Endothelial cell (in vitro differentiated cells): Measurements from ENCODE around the gene IRF7. TPM values are rescaled to one million over a fixed set of nuclear protein-coding genes. Genes with fewer than 3 reads are reported as not detected.

ENCODE experiments used
- DNase-seq: peaks from one replicate; pipeline ENCODE4 v3.0.0; 2021; ENCODE audit warnings: low spot score
- H3K27ac Mint-ChIP-seq: one replicate; pipeline ENCODE4 v1.8.0; 2021; ENCODE audit warnings: mixed read lengths, inconsistent platforms; ENCODE audit not compliant: unreplicated experiment
- H3K27me3 Mint-ChIP-seq: one replicate; pipeline ENCODE4 v1.8.0; 2021; ENCODE audit warnings: mild to moderate bottlenecking, moderate library complexity, mixed read lengths, inconsistent platforms; ENCODE audit not compliant: unreplicated experiment
- H3K36me3 Mint-ChIP-seq: one replicate; pipeline ENCODE4 v1.8.0; 2021; ENCODE audit warnings: mild to moderate bottlenecking, low read depth, mixed read lengths, inconsistent platforms; ENCODE audit not compliant: unreplicated experiment
- H3K4me1 Mint-ChIP-seq: one replicate; pipeline ENCODE4 v1.8.0; 2021; ENCODE audit warnings: mild to moderate bottlenecking, mixed read lengths, inconsistent platforms; ENCODE audit not compliant: unreplicated experiment
- H3K4me3 Mint-ChIP-seq: one replicate; pipeline ENCODE4 v1.8.0; 2021; ENCODE audit warnings: mild to moderate bottlenecking, mixed read lengths, inconsistent platforms; ENCODE audit not compliant: unreplicated experiment
- H3K9me3 Mint-ChIP-seq: one replicate; pipeline ENCODE4 v1.8.0; 2021; ENCODE audit warnings: mixed read lengths, inconsistent platforms; ENCODE audit not compliant: unreplicated experiment
- long read RNA-seq: library from polyadenylated mRNA; unstranded; transcript quantifications from one replicate; pipeline ENCODE4 v2.0.0, GENCODE V29; 2020; ENCODE audit not compliant: unreplicated experiment
- total RNA-seq: library from RNA; stranded (reverse); fragmentation: NEBNext Ultra II Directional; extraction: Animal tissue kit (Norgen Biotek cat#: 25700); gene quantifications from one replicate; pipeline ENCODE4 v1.2.1, GENCODE V29; 2021; ENCODE audit not compliant: unreplicated experiment
- TF ChIP-seq, protein P1 (sequence below): fragments of 200-600 bp; sonication (generic); IDR thresholded peaks from one replicate; pipeline ENCODE4 v1.5.0; 2021; ENCODE audit warnings: antibody characterized with exemption; ENCODE audit not compliant: unreplicated experiment

The IRF7 gene
- 11.6 TPM for total RNA-seq
- long read RNA-seq, partial matches to known transcripts: 1 of 8 reads
- long read RNA-seq, other reads (novel, unspliced or antisense): 2 of 8 reads

- peaks cover 25% of the 10 kb centered on the region for H3K27me3 Mint-ChIP-seq
- TF ChIP-seq, protein P1, sequence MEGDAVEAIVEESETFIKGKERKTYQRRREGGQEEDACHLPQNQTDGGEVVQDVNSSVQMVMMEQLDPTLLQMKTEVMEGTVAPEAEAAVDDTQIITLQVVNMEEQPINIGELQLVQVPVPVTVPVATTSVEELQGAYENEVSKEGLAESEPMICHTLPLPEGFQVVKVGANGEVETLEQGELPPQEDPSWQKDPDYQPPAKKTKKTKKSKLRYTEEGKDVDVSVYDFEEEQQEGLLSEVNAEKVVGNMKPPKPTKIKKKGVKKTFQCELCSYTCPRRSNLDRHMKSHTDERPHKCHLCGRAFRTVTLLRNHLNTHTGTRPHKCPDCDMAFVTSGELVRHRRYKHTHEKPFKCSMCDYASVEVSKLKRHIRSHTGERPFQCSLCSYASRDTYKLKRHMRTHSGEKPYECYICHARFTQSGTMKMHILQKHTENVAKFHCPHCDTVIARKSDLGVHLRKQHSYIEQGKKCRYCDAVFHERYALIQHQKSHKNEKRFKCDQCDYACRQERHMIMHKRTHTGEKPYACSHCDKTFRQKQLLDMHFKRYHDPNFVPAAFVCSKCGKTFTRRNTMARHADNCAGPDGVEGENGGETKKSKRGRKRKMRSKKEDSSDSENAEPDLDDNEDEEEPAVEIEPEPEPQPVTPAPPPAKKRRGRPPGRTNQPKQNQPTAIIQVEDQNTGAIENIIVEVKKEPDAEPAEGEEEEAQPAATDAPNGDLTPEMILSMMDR: no peak
- H3K4me1 Mint-ChIP-seq: peaks cover 3% of the 10 kb centered on the region
- peak; percentile 87 for DNase-seq
- H3K36me3 Mint-ChIP-seq: peaks cover 9% of the 10 kb centered on the region
- H3K4me3 Mint-ChIP-seq: peak within 1 kb of the TSS; percentile 83
- no peaks in the 10 kb centered on the region for H3K9me3 Mint-ChIP-seq
- peak within 1 kb of the TSS; percentile 42 for H3K27ac Mint-ChIP-seq
These were observed at the start of gene IRF7 for GRCh38 chr11:615504-616319. Gene IRF7 (minus strand): TSS chr11:615950. CDS start chr11:615364, 586 bp downstream.

DNA sequence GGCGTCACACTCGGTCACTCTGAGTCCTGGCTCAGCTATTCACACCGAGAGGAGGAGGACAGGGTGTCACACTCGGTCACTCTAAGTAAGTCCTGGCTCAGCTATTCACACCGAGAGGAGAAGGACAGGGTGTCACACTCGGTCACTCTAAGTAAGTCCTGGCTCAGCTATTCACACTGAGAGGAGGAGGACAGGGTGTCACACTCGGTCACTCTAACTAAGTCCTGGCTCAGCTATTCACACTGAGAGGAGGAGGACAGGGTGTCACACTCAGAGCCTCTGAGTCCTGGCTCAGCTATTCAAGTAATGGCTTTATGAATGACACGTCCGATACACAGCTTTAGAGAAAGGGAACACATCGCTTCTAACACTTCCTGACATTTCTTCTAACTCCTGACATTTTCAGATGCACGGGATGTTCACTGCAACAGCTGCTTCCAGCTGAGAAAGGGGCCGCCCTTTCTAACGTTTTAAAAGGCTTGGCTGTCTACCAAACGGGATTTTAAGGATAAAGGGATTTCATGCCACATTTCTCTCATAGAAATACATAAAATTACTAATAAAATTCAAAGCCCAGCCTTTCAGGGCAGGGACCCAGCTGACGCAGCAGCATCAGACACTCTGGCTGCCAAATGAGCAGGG, 49.4 kb upstream of the IRF7 start:
- no peak for DNase-seq
- Mint-ChIP-seq H3K4me1 (no peaks in the 10 kb centered on the region), H3K4me3 (peak overlapping the region; percentile 69), H3K27ac (no peak overlapping the region), H3K9me3 (no peaks in the 10 kb centered on the region), H3K36me3 (peaks cover 23% of the 10 kb centered on the region), H3K27me3 (peaks cover 6% of the 10 kb centered on the region)
- TF ChIP-seq, protein P1: no peak

GRCh38 chr11:662689-663274, 47.0 kb upstream of the IRF7 start:
- DNase-seq: peak; percentile 63
- H3K4me1 Mint-ChIP-seq: no peaks in the 10 kb centered on the region
- H3K27ac Mint-ChIP-seq: no peak overlapping the region
- H3K9me3 Mint-ChIP-seq: no peaks in the 10 kb centered on the region
- peaks cover 27% of the 10 kb centered on the region for H3K36me3 Mint-ChIP-seq
- TF ChIP-seq, protein P1: peak; percentile 63
- no peak overlapping the region for H3K4me3 Mint-ChIP-seq
- peaks cover 6% of the 10 kb centered on the region for H3K27me3 Mint-ChIP-seq

DNA sequence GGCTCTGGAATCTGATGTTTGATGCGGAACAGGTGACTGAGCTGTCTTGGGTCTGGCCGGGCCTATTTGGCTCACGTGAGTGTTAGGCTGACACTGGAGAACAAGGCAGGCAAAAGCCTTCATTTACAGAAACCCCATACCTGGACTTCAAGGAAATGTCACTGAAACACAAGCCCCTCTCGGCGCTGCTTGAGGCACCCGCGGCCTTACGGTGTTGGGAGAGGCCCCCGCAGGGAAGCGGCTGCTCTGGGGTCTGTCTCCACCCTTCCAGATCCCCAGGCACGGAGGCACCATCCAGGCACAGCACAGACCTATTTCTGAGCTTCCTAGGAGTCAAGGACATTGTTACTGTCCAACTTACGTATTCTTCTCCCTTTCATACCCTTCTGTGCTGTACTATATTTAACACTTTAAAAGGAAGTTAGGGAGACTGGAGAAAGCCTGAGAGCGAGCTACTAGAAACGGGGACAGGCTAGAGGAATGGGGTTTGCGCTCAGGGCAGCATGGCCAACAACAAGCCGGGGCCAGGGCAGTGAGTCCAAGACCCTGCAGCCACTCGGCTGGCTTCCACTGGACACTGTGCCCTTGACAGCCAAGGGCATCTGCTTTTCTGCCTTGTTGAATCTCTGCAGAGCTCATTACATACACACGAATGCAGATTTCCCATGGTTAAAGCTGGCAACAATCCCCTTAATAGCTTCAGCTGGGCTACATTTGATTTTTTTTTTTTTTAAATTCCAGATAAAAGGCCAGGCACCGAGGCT, 45.1 kb upstream of the IRF7 start:
- H3K36me3 Mint-ChIP-seq: peaks cover 22% of the 10 kb centered on the region
- no peak for DNase-seq
- H3K4me1 Mint-ChIP-seq: no peaks in the 10 kb centered on the region
- H3K27ac Mint-ChIP-seq: no peak overlapping the region
- peaks cover 6% of the 10 kb centered on the region for H3K27me3 Mint-ChIP-seq
- no peaks in the 10 kb centered on the region for H3K9me3 Mint-ChIP-seq
- TF ChIP-seq, protein P1: no peak
- no peak overlapping the region for H3K4me3 Mint-ChIP-seq
